Ishikawa (cell line): ENCODE measurements around the gene UBE3B.

Source experiments
- CEBPB ChIP-seq: IDR thresholded peaks from 2 replicates; pipeline ENCODE4 v1.6.1; 2012
- CREB1 ChIP-seq: IDR thresholded peaks from 2 replicates; pipeline ENCODE4 v1.6.1; 2012; ENCODE audit warnings: low read depth
- EGR1 ChIP-seq: IDR thresholded peaks from 2 replicates; pipeline ENCODE4 v1.6.1; 2012
- EP300 ChIP-seq: IDR thresholded peaks from 2 replicates; pipeline ENCODE4 v1.6.1; 2012; ENCODE audit warnings: borderline replicate concordance
- FOXM1 ChIP-seq: IDR thresholded peaks from 2 replicates; pipeline ENCODE4 v1.6.1; 2012; ENCODE audit warnings: low read depth, borderline replicate concordance
- MAX ChIP-seq: IDR thresholded peaks from 2 replicates; pipeline ENCODE4 v1.6.1; 2012
- NFIC ChIP-seq: IDR thresholded peaks from 2 replicates; pipeline ENCODE4 v1.6.1; 2012
- RAD21 ChIP-seq: IDR thresholded peaks from 2 replicates; pipeline ENCODE4 v1.6.1; 2012; ENCODE audit warnings: low read depth
- REST ChIP-seq: IDR thresholded peaks from 2 replicates; pipeline ENCODE4 v1.6.1; 2012; ENCODE audit warnings: low read depth, mild to moderate bottlenecking
- TAF1 ChIP-seq: IDR thresholded peaks from 2 replicates; pipeline ENCODE4 v1.6.1; 2012; ENCODE audit warnings: low read depth, mild to moderate bottlenecking
- TCF12 ChIP-seq: IDR thresholded peaks from 2 replicates; pipeline ENCODE4 v1.6.1; 2012; ENCODE audit warnings: low read depth
- TEAD4 ChIP-seq: IDR thresholded peaks from 2 replicates; pipeline ENCODE4 v1.6.1; 2012
- USF1 ChIP-seq: IDR thresholded peaks from 2 replicates; pipeline ENCODE4 v1.6.1; 2012
- YY1 ChIP-seq: IDR thresholded peaks from 2 replicates; pipeline ENCODE4 v1.6.1; 2012; ENCODE audit warnings: low read depth
- ZBTB7A ChIP-seq: IDR thresholded peaks from 2 replicates; pipeline ENCODE4 v1.6.1; 2012; ENCODE audit warnings: low read depth

Gene UBE3B

GRCh38 chr12:109462868-109463692 lies 14.4 kb upstream of the UBE3B start:
- TF ChIP-seq RAD21: 0 out of 2 replicates have a peak, but pooled peaks have one; percentile 1
- TF ChIP-seq TEAD4: peak; percentile 96
- no peak for TF ChIP-seq TAF1
- TF ChIP-seq CREB1: no peak
- peak; percentile 93 for TF ChIP-seq TCF12
- peak; percentile 90 for TF ChIP-seq NFIC
- peak; percentile 88 for TF ChIP-seq FOXM1
- TF ChIP-seq EP300: peak; percentile 95
- no peak for TF ChIP-seq USF1
- TF ChIP-seq REST: no peak
- peak; percentile 81 for TF ChIP-seq CEBPB
- TF ChIP-seq MAX: peak; percentile 70; the same call in 1 of the 2 replicates
- no peak for TF ChIP-seq YY1
- no peak for TF ChIP-seq ZBTB7A
- TF ChIP-seq EGR1: no peak

- TF ChIP-seq CREB1 (no peak), EGR1 (no peak), USF1 (no peak), REST (no peak), YY1 (no peak), TCF12 (no peak), RAD21 (no peak), TEAD4 (no peak), FOXM1 (no peak), TAF1 (no peak), ZBTB7A (no peak), MAX (no peak), CEBPB (no peak), EP300 (no peak), NFIC (no peak)
Observed at GRCh38 chr12:109463756-109464155, 13.7 kb upstream of the UBE3B start.

GRCh38 chr12:109464642-109465351 lies 12.6 kb upstream of the UBE3B start:
- TF ChIP-seq REST (peak; percentile 42; the same call in 1 of the 2 replicates), USF1 (no peak), NFIC (peak; percentile 68)
